NCI-H2227 (cell line): Measurements from ENCODE around the gene TMEM270.
"Not testable (repeated sequence)": the region's sequence is repeated elsewhere in the genome, so short reads cannot be mapped to it uniquely, and the experiment has no call there.

ENCODE experiments used
- DNase-seq: peaks from one replicate; lab custom pipeline; 2025; ENCODE audit not compliant: unreplicated experiment; lab: John Stamatoyannopoulos, UW

The TMEM270 gene

GRCh38 chr7:73852500-73852899 lies 8.5 kb upstream of the TMEM270 start:
- DNase-seq: no peak

- DNase-seq: no peak
Measured at GRCh38 chr7:73856941-73857340, 4.0 kb upstream of the TMEM270 start.

- DNase-seq: no peak
Measured at GRCh38 chr7:73858807-73859206, 2.2 kb upstream of the TMEM270 start.

GRCh38 chr7:73861305-73861704 lies 346 bp downstream of the TMEM270 start:
- DNase-seq: no peak

GRCh38 chr7:73864981-73865711 lies 4.2 kb downstream of the TMEM270 start:
- DNase-seq: no peak

GRCh38 chr7:73865738-73866445 lies 4.9 kb downstream of the TMEM270 start:
- peak; percentile 60 for DNase-seq

- no peak for DNase-seq
Measured at GRCh38 chr7:73866446-73866767, 5.4 kb downstream of the TMEM270 start.

GRCh38 chr7:73869011-73869798 lies 8.2 kb downstream of the TMEM270 start:
- DNase-seq: no peak

GRCh38 chr7:73870041-73870492 lies 9.1 kb downstream of the TMEM270 start:
- peak; percentile 27 for DNase-seq

- DNase-seq: no peak
Measured at GRCh38 chr7:73871163-73872011, 10.4 kb downstream of the TMEM270 start.

GRCh38 chr7:73872056-73872908 lies 11.3 kb downstream of the TMEM270 start:
- DNase-seq: no peak

GRCh38 chr7:73876361-73876760 lies 15.4 kb downstream of the TMEM270 start:
- no peak for DNase-seq

GRCh38 chr7:73876973-73877372 lies 16.0 kb downstream of the TMEM270 start:
- DNase-seq: no peak

- no peak for DNase-seq
Measured at GRCh38 chr7:73879977-73880681, 19.2 kb downstream of the TMEM270 start.

GRCh38 chr7:73880755-73881328 lies 19.9 kb downstream of the TMEM270 start:
- no peak for DNase-seq

GRCh38 chr7:73881352-73882046 lies 20.5 kb downstream of the TMEM270 start:
- no peak for DNase-seq

- DNase-seq: no peak
Measured at GRCh38 chr7:73882047-73882402, 21.1 kb downstream of the TMEM270 start.

GRCh38 chr7:73884867-73885422 lies 24.0 kb downstream of the TMEM270 start:
- not testable (repeated sequence) for DNase-seq
